GM18868 (cell line): ENCODE data around the gene HINT1.
"Not testable (repeated sequence)": the region's sequence is repeated elsewhere in the genome, so short reads cannot be mapped to it uniquely, and the experiment has no call there.

Experiments
- ATAC-seq: cut with Tn5 transposase; IDR thresholded peaks from one replicate; pipeline ENCODE4 v1.9.1; 2021; ENCODE audit warnings: mild to moderate bottlenecking, moderate library complexity; ENCODE audit not compliant: unreplicated experiment

The HINT1 gene

GRCh38 chr5:131165119-131165727 lies at the start of gene HINT1:
HINT1 (minus strand) TSS chr5:131165256; CDS start chr5:131165205, 51 bp downstream.
- peak; percentile 82 for ATAC-seq

GRCh38 chr5:131214609-131215227 lies 49.7 kb upstream of the HINT1 start:
- ATAC-seq: no peak

- peak; percentile 41 for ATAC-seq
Measured at GRCh38 chr5:131212471-131213021, 47.5 kb upstream of the HINT1 start.

DNA sequence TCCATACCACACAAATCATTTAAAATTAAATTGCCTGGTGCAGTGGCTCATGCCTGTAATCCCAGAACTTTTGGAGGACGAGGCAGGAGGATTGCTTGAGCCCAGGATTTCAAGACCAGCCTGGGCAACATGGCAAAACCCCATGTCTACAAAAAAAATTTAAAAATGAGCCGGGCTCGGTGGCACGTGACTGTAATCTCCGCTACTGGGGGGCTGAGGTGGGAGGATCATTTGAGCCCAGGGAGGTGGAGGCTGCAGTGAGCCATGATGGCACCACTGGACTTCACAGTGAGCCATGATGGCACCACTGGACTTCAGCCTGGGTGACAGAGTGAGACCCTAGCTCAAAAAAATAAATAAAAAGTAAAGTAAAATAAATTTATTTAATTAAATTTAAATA lies 46.6 kb upstream of the HINT1 start:
- ATAC-seq: no peak

DNA sequence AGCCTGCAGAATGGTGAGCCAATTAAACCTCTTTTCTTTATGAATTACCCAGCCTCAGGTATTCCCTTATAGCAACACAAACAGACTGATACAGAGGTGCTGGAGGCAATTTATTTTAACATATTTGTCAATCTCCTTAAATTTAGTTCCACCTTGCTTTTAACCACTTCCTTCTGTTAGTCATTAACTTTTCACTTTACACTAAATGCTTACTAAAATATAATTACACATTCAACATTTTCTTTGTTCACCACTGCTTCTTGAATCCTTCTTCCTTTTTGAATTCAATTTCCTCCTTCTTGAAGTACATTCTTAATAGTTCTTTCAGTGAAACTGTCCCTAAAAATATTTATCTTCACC lies 45.1 kb upstream of the HINT1 start:
- no peak for ATAC-seq

- peak; percentile 79 for ATAC-seq
Measured at GRCh38 chr5:131209506-131210150, 44.6 kb upstream of the HINT1 start.

DNA sequence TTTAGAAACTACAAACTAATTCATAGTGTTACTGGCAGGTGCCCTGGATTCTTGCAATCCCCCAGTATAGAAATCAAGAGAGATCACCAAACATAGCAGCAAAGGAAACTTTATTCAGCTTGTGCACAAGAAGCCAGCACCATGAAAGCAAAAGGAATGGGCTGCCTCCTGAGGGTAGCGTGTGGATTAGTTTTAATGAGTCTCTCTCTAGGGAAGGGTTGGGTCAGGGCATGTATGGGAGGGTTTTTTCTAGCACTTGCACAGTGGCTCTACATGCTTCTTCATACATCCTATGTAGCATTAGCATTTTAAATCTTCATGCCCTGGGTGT lies 44.1 kb upstream of the HINT1 start:
- no peak for ATAC-seq

GRCh38 chr5:131206772-131207171 lies 41.7 kb upstream of the HINT1 start:
- no peak for ATAC-seq

DNA sequence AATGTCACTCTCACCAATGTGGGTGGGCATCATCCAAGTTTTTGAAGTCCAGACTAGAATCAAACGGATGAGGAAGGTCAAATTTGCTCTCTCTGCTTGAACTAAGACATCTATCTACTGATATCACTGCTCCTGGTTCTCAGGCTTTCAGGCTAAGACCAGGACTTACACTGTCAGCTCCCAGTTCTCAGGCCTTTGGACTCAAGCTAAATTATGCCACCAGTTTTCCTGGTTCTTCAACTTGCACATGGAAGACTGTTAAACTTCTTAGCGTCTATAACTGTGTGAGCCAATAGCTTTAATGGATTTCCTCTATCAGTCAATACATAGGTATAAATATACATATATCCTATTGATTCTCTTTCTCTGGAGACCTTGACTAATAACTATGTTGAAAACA lies 41.0 kb upstream of the HINT1 start:
- ATAC-seq: no peak

DNA sequence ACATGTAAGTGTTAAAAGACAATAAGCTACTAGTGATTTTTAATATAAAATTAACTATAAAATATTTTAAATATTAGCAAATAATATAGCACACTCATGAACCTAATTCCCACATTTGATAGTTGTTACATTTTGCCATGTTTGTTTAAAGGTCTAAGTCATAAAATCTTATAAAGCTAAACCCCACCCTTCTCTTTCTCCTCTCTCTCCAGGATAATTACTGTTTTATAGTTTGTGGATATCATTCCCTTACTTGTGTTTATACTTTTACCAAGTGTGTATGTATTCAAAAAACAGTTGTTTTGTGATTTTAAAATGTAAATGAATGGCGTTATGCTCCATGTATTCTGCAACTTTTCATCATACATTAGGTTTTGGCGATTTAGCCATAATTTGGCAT lies 39.9 kb upstream of the HINT1 start:
- no peak for ATAC-seq

GRCh38 chr5:131200560-131200959 lies 35.5 kb upstream of the HINT1 start:
- no peak for ATAC-seq

GRCh38 chr5:131198625-131199024 lies 33.6 kb upstream of the HINT1 start:
- no peak for ATAC-seq

GRCh38 chr5:131196331-131196730 lies 31.3 kb upstream of the HINT1 start:
- ATAC-seq: no peak

DNA sequence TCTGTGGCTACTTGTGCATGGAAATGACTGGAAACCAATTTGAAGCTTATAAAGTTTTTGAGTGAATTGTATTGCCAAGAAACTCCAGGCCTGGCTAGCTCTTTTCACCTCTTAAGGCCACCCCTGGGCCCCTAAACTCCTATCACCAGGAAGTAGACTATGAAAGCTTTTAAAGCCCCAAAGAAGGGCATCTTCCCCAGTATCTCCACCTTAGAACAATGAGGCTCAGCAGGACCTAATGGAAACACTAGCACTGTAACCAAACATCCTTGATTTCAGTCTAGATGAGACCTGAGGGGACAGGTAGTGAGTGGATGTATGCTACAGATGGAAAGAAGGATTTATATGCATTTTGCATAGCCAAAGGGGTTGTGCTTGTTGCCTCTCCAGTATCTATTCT lies 30.6 kb upstream of the HINT1 start:
- no peak for ATAC-seq

DNA sequence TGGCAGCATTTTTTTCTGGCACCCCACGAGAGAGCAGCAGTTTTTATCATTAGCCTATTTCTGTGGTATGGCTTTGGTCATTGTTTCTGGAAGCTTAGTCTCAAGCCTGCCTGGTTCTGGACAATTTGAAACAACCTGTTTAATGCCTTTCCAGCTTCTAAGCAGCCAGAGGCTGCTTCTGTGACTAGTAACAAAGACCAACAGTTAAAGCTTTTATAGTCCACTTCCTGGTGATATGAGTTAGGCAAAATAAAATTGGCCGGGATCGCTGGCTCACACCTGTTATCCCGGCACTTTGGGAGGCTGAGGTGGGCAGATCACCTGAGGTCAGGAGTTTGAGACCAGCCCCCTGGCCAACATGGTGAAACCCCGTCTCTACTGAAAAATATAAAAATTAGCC lies 29.7 kb upstream of the HINT1 start:
- no peak for ATAC-seq

DNA sequence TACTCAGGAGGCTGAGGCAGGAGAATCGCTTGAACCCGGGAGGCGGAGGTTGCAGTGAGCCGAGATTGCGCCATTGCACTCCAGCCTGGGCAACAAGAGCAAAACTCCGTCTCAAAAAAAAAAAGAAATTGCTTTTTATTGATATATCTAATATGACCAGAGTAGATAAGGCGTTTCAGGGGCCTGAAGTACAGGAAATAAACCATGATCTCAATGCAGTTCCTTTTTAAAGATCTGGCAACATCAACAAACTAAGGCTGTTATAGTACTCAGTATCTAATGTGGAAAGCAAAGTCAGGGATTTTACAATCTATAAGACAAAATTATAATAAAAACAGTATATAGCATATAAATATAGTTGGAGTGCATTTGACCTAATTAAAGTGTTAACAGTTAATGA lies 28.8 kb upstream of the HINT1 start:
- ATAC-seq: not testable (repeated sequence)

DNA sequence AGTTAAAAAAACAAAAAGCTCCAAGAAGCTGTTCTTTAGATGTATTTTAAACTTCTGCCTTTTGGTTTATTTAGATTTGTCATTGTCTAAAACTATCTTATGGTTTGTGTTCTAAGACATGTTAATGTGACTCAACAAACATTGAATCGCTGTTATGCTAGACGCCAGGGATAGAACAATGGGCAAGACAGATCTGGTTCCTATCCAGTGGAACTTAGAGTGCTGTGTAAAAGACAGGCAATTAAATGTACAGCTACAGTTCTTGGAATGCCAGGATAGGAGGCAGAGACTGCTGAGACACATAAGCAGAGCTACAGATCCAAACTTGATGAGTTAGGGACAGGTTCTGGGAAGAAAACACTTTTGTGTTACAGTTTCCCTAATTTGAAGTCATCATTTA lies 28.1 kb upstream of the HINT1 start:
- no peak for ATAC-seq

GRCh38 chr5:131186561-131187256 lies 21.7 kb upstream of the HINT1 start:
- no peak for ATAC-seq

DNA sequence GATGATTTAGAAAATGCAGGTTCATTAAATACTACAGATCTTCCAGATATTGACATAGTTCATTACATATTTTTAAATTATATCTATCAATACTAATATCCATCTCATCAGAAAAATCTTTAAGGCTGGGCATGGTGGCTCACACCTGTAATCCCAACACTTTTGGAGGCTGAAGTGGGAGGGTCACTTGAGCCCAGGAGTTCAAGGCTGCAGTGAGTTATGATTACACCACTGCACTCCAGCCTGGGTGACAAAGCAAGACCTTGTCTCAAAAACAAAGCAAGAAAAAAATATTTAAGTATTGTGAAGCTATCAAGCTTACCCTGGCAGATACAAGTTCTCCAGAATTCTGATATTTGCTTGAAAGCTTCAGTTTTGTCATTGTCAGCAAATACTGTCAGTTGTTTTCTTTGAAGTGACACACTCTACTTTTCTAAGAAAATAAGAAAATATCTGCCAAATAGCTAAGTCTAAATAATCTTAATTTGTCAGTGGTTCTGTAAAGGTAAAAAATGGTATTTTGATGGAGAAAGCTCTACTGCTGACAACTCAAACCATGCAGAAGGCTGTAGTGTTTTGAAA lies 20.6 kb upstream of the HINT1 start:
- ATAC-seq: no peak

- ATAC-seq: no peak
Measured at GRCh38 chr5:131182839-131183238, 17.8 kb upstream of the HINT1 start.

DNA sequence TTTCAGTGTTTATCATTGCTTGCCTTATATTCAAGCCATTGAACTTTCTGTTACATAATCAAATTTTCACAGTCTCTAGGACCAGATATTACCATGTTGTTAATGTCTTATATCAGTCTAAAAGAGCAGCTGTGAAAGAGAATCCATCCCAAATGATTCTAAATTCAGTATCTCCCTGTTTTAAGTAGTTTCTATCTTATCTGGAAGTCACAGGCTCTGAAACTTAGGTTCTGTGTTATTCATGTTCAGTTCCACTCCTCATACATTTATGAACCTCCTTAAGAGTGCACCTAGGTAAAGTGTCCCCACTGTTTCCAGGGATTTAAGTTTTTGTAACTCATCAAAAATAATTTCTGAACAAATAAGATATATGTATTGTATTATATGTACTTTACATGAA lies 15.4 kb upstream of the HINT1 start:
- ATAC-seq: no peak
